Mucosa of gallbladder (tissue), 1 donor: ENCODE data around the gene ZBED2. TPM values are rescaled to one million over a fixed set of nuclear protein-coding genes. Genes with fewer than 3 reads are reported as not detected.
"Not testable (repeated sequence)": the region's sequence is repeated elsewhere in the genome, so short reads cannot be mapped to it uniquely, and the experiment has no call there.

Experiments used
- DNase-seq: peaks from one replicate; pipeline ENCODE4 v3.0.0-alpha.2; 2020; ENCODE audit warnings: low spot score
- total RNA-seq: library from RNA; stranded (reverse); gene quantifications from one replicate; pipeline ENCODE4 v1.2.1, GENCODE V29; 2021
- donor health status: DM: no; HTN: no; CAD: no.

The ZBED2 gene
- total RNA-seq = 5.6 TPM

GRCh38 chr3:111595232-111595631 is at the start of gene ZBED2:
Gene ZBED2 (minus strand): TSS chr3:111595346. CDS start chr3:111594201, 1,145 bp downstream.
- DNase-seq = no peak

- no peak for DNase-seq
These were observed 44.2 kb upstream of the ZBED2 start for GRCh38 chr3:111639316-111639715.

- DNase-seq = no peak
These were observed 41.3 kb upstream of the ZBED2 start for GRCh38 chr3:111636366-111636885.

GRCh38 chr3:111635403-111635802 is 40.3 kb upstream of the ZBED2 start:
- no peak for DNase-seq

GRCh38 chr3:111630638-111631037 is 35.5 kb upstream of the ZBED2 start:
- not testable (repeated sequence) for DNase-seq

GRCh38 chr3:111629018-111629417 is 33.9 kb upstream of the ZBED2 start:
- not testable (repeated sequence) for DNase-seq

GRCh38 chr3:111627092-111627491 is 31.9 kb upstream of the ZBED2 start:
- no peak for DNase-seq

- DNase-seq = no peak
These were observed 26.4 kb upstream of the ZBED2 start for GRCh38 chr3:111621535-111621934.

- DNase-seq = no peak
These were observed 24.7 kb upstream of the ZBED2 start for GRCh38 chr3:111619833-111620232.

- no peak for DNase-seq
These were observed 23.8 kb upstream of the ZBED2 start for GRCh38 chr3:111618945-111619344.

GRCh38 chr3:111617912-111618601 is 22.9 kb upstream of the ZBED2 start:
- DNase-seq = no peak

GRCh38 chr3:111617406-111617805 is 22.3 kb upstream of the ZBED2 start:
- DNase-seq = no peak

GRCh38 chr3:111616417-111617105 is 21.4 kb upstream of the ZBED2 start:
- DNase-seq = peak; percentile 62

- no peak for DNase-seq
These were observed 20.7 kb upstream of the ZBED2 start for GRCh38 chr3:111615880-111616279.

- DNase-seq = no peak
These were observed 18.1 kb upstream of the ZBED2 start for GRCh38 chr3:111613294-111613693.

- no peak for DNase-seq
These were observed 15.5 kb upstream of the ZBED2 start for GRCh38 chr3:111610612-111611054.

GRCh38 chr3:111610189-111610588 is 15.0 kb upstream of the ZBED2 start:
- no peak for DNase-seq

- DNase-seq = no peak
These were observed 14.6 kb upstream of the ZBED2 start for GRCh38 chr3:111609700-111610099.

GRCh38 chr3:111608383-111608782 is 13.2 kb upstream of the ZBED2 start:
- DNase-seq = no peak

- no peak for DNase-seq
These were observed 12.2 kb upstream of the ZBED2 start for GRCh38 chr3:111607240-111607920.

- DNase-seq = no peak
These were observed 10.3 kb upstream of the ZBED2 start for GRCh38 chr3:111605493-111605892.

- no peak for DNase-seq
These were observed 9.9 kb upstream of the ZBED2 start for GRCh38 chr3:111605018-111605417.

- DNase-seq = no peak
These were observed 9.0 kb upstream of the ZBED2 start for GRCh38 chr3:111604119-111604518.
